Stomach (tissue), 4 donors: ENCODE measurements around the gene GYG1.

Source experiments
- POLR2AphosphoS5 ChIP-seq, 3 donors: sonication (generic); formaldehyde crosslinking; IDR thresholded peaks; one replicate each; pipeline ENCODE4 v1.6.1; 2016; ENCODE audit warnings: antibody characterized with exemption in 3 of 3
- TF ChIP-seq, protein P1 (sequence below), 7 experiments: fragments of 450-650 bp in 4 of 7; fragments of 200-600 bp in 3 of 7; sonication (generic) in 3 of 7; IDR thresholded peaks; one replicate each; pipeline ENCODE4 v1.5.1; 2016 to 2019; ENCODE audit warnings: antibody characterized with exemption in 7 of 7, control low read depth in 2 of 7, mild to moderate bottlenecking in 1 of 7

DNA sequence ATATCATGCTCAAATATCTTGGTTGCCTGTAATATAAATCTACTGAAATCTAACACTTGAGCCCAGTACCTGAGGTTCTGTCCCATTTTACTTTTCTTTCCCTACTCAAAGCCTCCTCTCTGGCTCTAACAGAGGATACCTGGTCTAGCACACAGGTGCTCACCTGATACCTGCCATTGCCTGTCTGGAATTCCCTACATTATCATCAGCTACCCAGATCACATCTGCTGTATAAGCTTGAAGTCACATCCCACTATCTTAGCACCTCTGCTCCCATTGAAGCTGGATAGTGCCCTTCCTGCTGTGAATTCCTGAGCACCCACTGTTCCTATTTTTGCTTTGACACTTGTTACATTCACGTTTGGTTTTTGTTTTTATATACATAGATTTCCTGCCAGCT, 30.5 kb downstream of the GYG1 start:
- TF ChIP-seq POLR2AphosphoS5 (IDR thresholded peaks at IDR 0.05), result no peak
- TF ChIP-seq, protein P1, sequence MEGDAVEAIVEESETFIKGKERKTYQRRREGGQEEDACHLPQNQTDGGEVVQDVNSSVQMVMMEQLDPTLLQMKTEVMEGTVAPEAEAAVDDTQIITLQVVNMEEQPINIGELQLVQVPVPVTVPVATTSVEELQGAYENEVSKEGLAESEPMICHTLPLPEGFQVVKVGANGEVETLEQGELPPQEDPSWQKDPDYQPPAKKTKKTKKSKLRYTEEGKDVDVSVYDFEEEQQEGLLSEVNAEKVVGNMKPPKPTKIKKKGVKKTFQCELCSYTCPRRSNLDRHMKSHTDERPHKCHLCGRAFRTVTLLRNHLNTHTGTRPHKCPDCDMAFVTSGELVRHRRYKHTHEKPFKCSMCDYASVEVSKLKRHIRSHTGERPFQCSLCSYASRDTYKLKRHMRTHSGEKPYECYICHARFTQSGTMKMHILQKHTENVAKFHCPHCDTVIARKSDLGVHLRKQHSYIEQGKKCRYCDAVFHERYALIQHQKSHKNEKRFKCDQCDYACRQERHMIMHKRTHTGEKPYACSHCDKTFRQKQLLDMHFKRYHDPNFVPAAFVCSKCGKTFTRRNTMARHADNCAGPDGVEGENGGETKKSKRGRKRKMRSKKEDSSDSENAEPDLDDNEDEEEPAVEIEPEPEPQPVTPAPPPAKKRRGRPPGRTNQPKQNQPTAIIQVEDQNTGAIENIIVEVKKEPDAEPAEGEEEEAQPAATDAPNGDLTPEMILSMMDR (IDR thresholded peaks at IDR 0.05), result no peak
